Tibial nerve (tissue), 4 donors: ENCODE results near the gene CT47A1. TPM values are rescaled to one million over a fixed set of nuclear protein-coding genes. Genes with fewer than 3 reads are reported as not detected.

Experiments used
- DNase-seq, 2 donors: peaks; one replicate each; pipeline ENCODE4 v3.0.0-alpha.2; 2019; ENCODE audit warnings: low spot score in 2 of 2
- H3K27ac ChIP-seq, 4 donors: fragments of 200-600 bp; sonication (generic) in 3 of 4; one replicate each; pipeline ENCODE4 v1.5.1; 2017 to 2019; ENCODE audit warnings: mild to moderate bottlenecking in 1 of 4
- H3K27me3 ChIP-seq, 2 donors: fragments of 200-600 bp; sonication (generic) in 1 of 2; one replicate each; pipeline versions ENCODE4 v1.5.1 to v1.6.0; 2017 to 2019
- H3K36me3 ChIP-seq, 3 donors: fragments of 200-600 bp; sonication (generic); one replicate each; pipeline ENCODE4 v1.5.1; 2018 to 2019
- H3K4me1 ChIP-seq, 4 donors: fragments of 200-600 bp; sonication (generic) in 3 of 4; one replicate each; pipeline ENCODE4 v1.5.1; 2017 to 2019
- H3K4me3 ChIP-seq, 4 donors: fragments of 200-600 bp; sonication (generic) in 3 of 4; one replicate each; pipeline ENCODE4 v1.5.1; 2017 to 2019; ENCODE audit warnings: mild to moderate bottlenecking in 1 of 4, moderate library complexity in 1 of 4
- H3K9me3 ChIP-seq, 4 donors: fragments of 200-600 bp; sonication (generic) in 3 of 4; one replicate each; pipeline ENCODE4 v1.5.1; 2017 to 2019
- EP300 ChIP-seq, 2 donors: sonication (generic); formaldehyde crosslinking; IDR thresholded peaks; one replicate each; pipeline ENCODE4 v1.6.1; 2017; ENCODE audit warnings: antibody characterized with exemption in 2 of 2, mild to moderate bottlenecking in 1 of 2
- POLR2A ChIP-seq, 2 donors: fragments of 450-650 bp; IDR thresholded peaks; one replicate each; pipeline ENCODE4 v1.6.1; 2017; ENCODE audit warnings: antibody characterized with exemption in 2 of 2, mild to moderate bottlenecking in 2 of 2, moderate library complexity in 2 of 2
- WGBS, 2 donors: methylation state at CpG; one replicate each; pipeline ENCODE4 v1.1.5; 2018; 5-methylcytosine and 5-hydroxymethylcytosine counted together
- total RNA-seq, 4 donors: library from RNA; depleted of rRNA; stranded (reverse); fragments of >200 nt; gene quantifications; one replicate each; pipeline ENCODE4 v1.1.0, GENCODE V29; 2016
- TF ChIP-seq, protein P1 (sequence below), 5 experiments: fragments of 200-600 bp in 3 of 5; fragments of 450-650 bp in 2 of 5; sonication (generic) in 3 of 5; IDR thresholded peaks; one replicate each; pipeline ENCODE4 v1.5.1; 2016 to 2019; ENCODE audit warnings: antibody characterized with exemption in 5 of 5, mild to moderate bottlenecking in 3 of 5, moderate library complexity in 2 of 5

Gene CT47A1
- total RNA-seq, 4 donors from 2014 or later = not detected

DNA sequence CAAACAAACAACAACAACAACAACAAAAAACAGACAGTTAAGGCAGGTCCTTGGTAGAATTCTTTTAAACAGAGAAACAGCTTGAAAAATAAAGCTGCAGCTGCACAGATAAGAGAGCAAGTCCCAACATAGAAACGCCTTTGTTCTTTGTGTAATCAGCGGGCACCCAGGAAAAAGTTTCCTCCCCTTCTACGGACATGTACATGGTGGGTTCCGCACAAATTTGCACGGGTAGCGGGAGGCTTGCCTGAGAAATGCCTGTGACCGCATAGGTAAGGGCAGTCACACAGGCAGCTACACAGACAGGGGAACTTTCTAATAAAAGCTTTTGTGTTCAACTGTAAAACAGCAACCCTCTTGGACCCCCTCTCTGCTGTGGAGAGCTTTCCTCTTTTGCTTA is 25.7 kb upstream of the CT47A1 start:
- no peaks in the 10 kb centered on the region for H3K36me3 ChIP-seq
- DNase-seq = no peak
- 74 to 86% methylated on average over 7 of the region's 7 CpGs for WGBS, 2 donors
- H3K27ac ChIP-seq = no peak overlapping the region
- no peaks in the 10 kb centered on the region for H3K9me3 ChIP-seq
- peaks cover 0 to 10% (median 2%) of the 10 kb centered on the region in 4 donors for H3K4me1 ChIP-seq
- TF ChIP-seq, protein P1, sequence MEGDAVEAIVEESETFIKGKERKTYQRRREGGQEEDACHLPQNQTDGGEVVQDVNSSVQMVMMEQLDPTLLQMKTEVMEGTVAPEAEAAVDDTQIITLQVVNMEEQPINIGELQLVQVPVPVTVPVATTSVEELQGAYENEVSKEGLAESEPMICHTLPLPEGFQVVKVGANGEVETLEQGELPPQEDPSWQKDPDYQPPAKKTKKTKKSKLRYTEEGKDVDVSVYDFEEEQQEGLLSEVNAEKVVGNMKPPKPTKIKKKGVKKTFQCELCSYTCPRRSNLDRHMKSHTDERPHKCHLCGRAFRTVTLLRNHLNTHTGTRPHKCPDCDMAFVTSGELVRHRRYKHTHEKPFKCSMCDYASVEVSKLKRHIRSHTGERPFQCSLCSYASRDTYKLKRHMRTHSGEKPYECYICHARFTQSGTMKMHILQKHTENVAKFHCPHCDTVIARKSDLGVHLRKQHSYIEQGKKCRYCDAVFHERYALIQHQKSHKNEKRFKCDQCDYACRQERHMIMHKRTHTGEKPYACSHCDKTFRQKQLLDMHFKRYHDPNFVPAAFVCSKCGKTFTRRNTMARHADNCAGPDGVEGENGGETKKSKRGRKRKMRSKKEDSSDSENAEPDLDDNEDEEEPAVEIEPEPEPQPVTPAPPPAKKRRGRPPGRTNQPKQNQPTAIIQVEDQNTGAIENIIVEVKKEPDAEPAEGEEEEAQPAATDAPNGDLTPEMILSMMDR (IDR thresholded peaks at IDR 0.05) = no peak
- no peak for TF ChIP-seq EP300 (IDR thresholded peaks at IDR 0.05)
- H3K27me3 ChIP-seq = no peaks in the 10 kb centered on the region
- no peak overlapping the region for H3K4me3 ChIP-seq

DNA sequence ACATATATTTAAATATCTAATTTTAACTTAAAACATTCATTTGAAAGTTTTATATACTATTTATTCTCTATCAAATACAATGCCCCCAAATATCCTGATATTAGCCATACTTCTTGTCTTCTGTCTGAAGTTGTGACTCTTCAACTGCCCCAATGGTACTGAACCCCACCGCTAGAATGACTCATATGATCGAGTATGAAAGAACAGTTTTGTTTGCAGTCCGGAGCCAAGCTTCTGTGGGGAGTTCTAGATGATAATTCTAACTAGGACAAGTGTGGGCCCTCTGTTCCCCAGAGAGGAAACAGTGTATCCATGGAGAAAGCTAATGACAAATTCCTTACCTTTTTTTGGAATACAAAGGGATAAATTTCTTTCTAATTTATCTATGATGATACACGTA is 24.7 kb upstream of the CT47A1 start:
- peaks cover 0 to 10% (median 2%) of the 10 kb centered on the region in 4 donors for H3K4me1 ChIP-seq
- WGBS, 2 donors = 29 to 38% methylated on average over 4 of the region's 4 CpGs
- no peaks in the 10 kb centered on the region for H3K27me3 ChIP-seq
- no peak overlapping the region for H3K4me3 ChIP-seq
- no peak for DNase-seq
- no peak for TF ChIP-seq EP300 (IDR thresholded peaks at IDR 0.05)
- TF ChIP-seq, protein P1 (IDR thresholded peaks at IDR 0.05) = no peak
- no peak for TF ChIP-seq POLR2A (IDR thresholded peaks at IDR 0.05)
- H3K9me3 ChIP-seq = no peaks in the 10 kb centered on the region
- no peak overlapping the region for H3K27ac ChIP-seq
- H3K36me3 ChIP-seq = no peaks in the 10 kb centered on the region

DNA sequence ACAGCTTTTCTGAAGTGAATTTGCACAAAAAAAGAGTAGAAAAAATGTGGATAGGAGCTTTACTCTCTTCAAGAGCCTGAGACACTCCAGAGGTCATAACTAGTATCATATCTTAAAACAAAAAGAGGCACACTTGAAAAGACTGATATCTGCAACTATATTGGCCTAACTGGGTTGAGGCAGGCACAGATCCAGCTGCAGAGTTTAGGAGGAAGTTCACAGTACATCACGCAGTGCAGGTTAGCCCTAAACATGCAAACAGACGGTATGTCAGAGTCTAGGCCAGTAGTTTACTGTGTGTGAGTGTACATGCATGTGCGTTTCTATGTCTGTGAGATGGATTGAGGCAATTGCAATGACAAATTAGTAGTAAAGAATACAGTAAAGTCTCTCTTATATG is 24.2 kb upstream of the CT47A1 start:
- TF ChIP-seq EP300 (IDR thresholded peaks at IDR 0.05) (no peak), POLR2A (IDR thresholded peaks at IDR 0.05) (no peak)
- TF ChIP-seq, protein P1 (IDR thresholded peaks at IDR 0.05) = no peak
- WGBS, 2 donors = 68 to 74% methylated on average over 3 of the region's 3 CpGs
- H3K9me3 ChIP-seq = no peaks in the 10 kb centered on the region
- peaks cover 0 to 10% (median 2%) of the 10 kb centered on the region in 4 donors for H3K4me1 ChIP-seq
- no peaks in the 10 kb centered on the region for H3K36me3 ChIP-seq
- peak overlapping the region in 1 of 4 donors; percentile 11 for H3K27ac ChIP-seq
- DNase-seq = no peak
- no peak overlapping the region for H3K4me3 ChIP-seq
- H3K27me3 ChIP-seq = no peaks in the 10 kb centered on the region

DNA sequence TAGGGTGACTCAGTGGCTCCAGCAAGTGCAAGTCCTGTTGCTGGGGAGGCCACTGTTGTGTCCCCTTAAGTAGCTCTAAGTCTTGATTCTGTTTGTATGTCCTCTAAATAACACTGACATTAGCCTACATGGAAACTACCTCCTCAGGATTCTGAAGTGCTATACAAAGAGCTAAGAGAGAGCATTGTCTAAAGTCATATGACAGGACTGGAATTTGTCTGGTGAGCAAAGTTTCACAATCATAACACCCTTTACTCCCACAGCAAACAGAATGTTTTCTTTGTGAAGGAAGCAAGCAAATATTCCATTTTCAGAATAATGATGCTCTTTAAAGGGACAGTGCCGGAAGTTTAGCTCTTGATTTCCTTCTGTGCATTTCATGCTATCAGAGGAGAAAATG is 23.4 kb upstream of the CT47A1 start:
- Histone ChIP-seq H3K4me3 (no peak overlapping the region), H3K27me3 (no peaks in the 10 kb centered on the region), H3K27ac (peak overlapping the region in 1 of 4 donors; percentile 49), H3K9me3 (no peaks in the 10 kb centered on the region), H3K36me3 (no peaks in the 10 kb centered on the region), H3K4me1 (peaks cover 0 to 10% (median 2%) of the 10 kb centered on the region in 4 donors)
- TF ChIP-seq, protein P1 (IDR thresholded peaks at IDR 0.05) = no peak
- TF ChIP-seq POLR2A (IDR thresholded peaks at IDR 0.05) (no peak), EP300 (IDR thresholded peaks at IDR 0.05) (peak in 1 of 2 donors; percentile 45)
- DNase-seq = no peak
- WGBS, 2 donors = 27 to 47% methylated on average over 1 of the region's 1 CpG

DNA sequence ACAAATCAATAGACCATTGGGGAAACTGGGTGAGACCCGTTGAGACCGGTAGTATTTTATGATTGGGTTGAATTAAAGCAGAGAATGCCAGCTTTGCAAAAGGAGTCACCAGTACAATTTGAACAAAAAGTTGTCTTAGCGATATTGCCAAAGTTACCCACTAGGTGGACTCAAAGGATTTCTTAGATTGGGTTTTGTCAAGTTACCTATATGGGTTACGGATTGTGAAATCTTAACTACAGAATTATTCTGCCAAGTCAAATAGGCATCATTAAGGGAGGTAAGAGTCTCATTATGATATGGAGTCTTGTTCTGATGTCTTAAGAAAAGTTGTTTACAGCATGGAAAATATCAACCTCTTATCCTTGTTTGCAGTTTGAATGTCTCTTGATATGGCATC is 15.0 kb upstream of the CT47A1 start:
- no peak for DNase-seq
- H3K4me1 ChIP-seq = no peaks in the 10 kb centered on the region
- H3K27ac ChIP-seq = no peak overlapping the region
- no peaks in the 10 kb centered on the region for H3K9me3 ChIP-seq
- 61 to 77% methylated on average over 4 of the region's 4 CpGs for WGBS, 2 donors
- no peaks in the 10 kb centered on the region for H3K36me3 ChIP-seq
- H3K27me3 ChIP-seq = no peaks in the 10 kb centered on the region
- no peak overlapping the region for H3K4me3 ChIP-seq
- no peak for TF ChIP-seq EP300 (IDR thresholded peaks at IDR 0.05)
- TF ChIP-seq, protein P1 (IDR thresholded peaks at IDR 0.05) = peak in 1 of 5 experiments; percentile 19
